Measurements from ENCODE around the gene CTTN. TPM values are rescaled to one million over a fixed set of nuclear protein-coding genes. Genes with fewer than 3 reads are reported as not detected.

Gene CTTN
- total RNA-seq, 1 donor from 2014 or later: 458 TPM

GRCh38 chr11:70458736-70459135 is 60.4 kb downstream of the CTTN start:
- H3K4me1 Mint-ChIP-seq (ENCODE audit: unreplicated experiment): peaks cover 2% of the 10 kb centered on the region
- H3K36me3 Mint-ChIP-seq (ENCODE audit: low read depth, unreplicated experiment): peaks cover 3% of the 10 kb centered on the region
- no peak overlapping the region for H3K4me3 Mint-ChIP-seq (ENCODE audit: unreplicated experiment)
- no peak for TF ChIP-seq CTCF (IDR thresholded peaks at IDR 0.05; ENCODE audit: unreplicated experiment)
- H3K9me3 Mint-ChIP-seq (ENCODE audit: unreplicated experiment): no peaks in the 10 kb centered on the region
- DNase-seq (ENCODE audit: low spot score): no peak
- no peak overlapping the region for H3K27ac Mint-ChIP-seq (ENCODE audit: unreplicated experiment)
- peaks cover 3% of the 10 kb centered on the region for H3K27me3 Mint-ChIP-seq (ENCODE audit: unreplicated experiment)

- Mint-ChIP-seq H3K27ac (ENCODE audit: unreplicated experiment) (no peak overlapping the region), H3K36me3 (ENCODE audit: low read depth, unreplicated experiment) (peaks cover 3% of the 10 kb centered on the region), H3K4me1 (ENCODE audit: unreplicated experiment) (peaks cover 1% of the 10 kb centered on the region), H3K4me3 (ENCODE audit: unreplicated experiment) (no peak overlapping the region), H3K27me3 (ENCODE audit: unreplicated experiment) (peaks cover 5% of the 10 kb centered on the region), H3K9me3 (ENCODE audit: unreplicated experiment) (no peaks in the 10 kb centered on the region)
- no peak for TF ChIP-seq CTCF (IDR thresholded peaks at IDR 0.05; ENCODE audit: unreplicated experiment)
- no peak for DNase-seq (ENCODE audit: low spot score)
Measured at GRCh38 chr11:70460111-70460510, 61.8 kb downstream of the CTTN start.

- H3K36me3 Mint-ChIP-seq (ENCODE audit: low read depth, unreplicated experiment): peaks cover 3% of the 10 kb centered on the region
- DNase-seq (ENCODE audit: low spot score): no peak
- no peak overlapping the region for H3K27ac Mint-ChIP-seq (ENCODE audit: unreplicated experiment)
- H3K27me3 Mint-ChIP-seq (ENCODE audit: unreplicated experiment): peaks cover 5% of the 10 kb centered on the region
- no peak for TF ChIP-seq CTCF (IDR thresholded peaks at IDR 0.05; ENCODE audit: unreplicated experiment)
- no peaks in the 10 kb centered on the region for H3K9me3 Mint-ChIP-seq (ENCODE audit: unreplicated experiment)
- no peaks in the 10 kb centered on the region for H3K4me1 Mint-ChIP-seq (ENCODE audit: unreplicated experiment)
- H3K4me3 Mint-ChIP-seq (ENCODE audit: unreplicated experiment): no peak overlapping the region
Measured at GRCh38 chr11:70460964-70461363, 62.6 kb downstream of the CTTN start.

- no peak overlapping the region for H3K27ac Mint-ChIP-seq (ENCODE audit: unreplicated experiment)
- H3K4me1 Mint-ChIP-seq (ENCODE audit: unreplicated experiment): no peaks in the 10 kb centered on the region
- no peak overlapping the region for H3K4me3 Mint-ChIP-seq (ENCODE audit: unreplicated experiment)
- no peaks in the 10 kb centered on the region for H3K9me3 Mint-ChIP-seq (ENCODE audit: unreplicated experiment)
- DNase-seq (ENCODE audit: low spot score): no peak
- no peak for TF ChIP-seq CTCF (IDR thresholded peaks at IDR 0.05; ENCODE audit: unreplicated experiment)
- peaks cover 5% of the 10 kb centered on the region for H3K27me3 Mint-ChIP-seq (ENCODE audit: unreplicated experiment)
- H3K36me3 Mint-ChIP-seq (ENCODE audit: low read depth, unreplicated experiment): peaks cover 3% of the 10 kb centered on the region
Measured at GRCh38 chr11:70462818-70463477, 64.6 kb downstream of the CTTN start.

- Mint-ChIP-seq H3K4me1 (ENCODE audit: unreplicated experiment) (no peaks in the 10 kb centered on the region), H3K4me3 (ENCODE audit: unreplicated experiment) (no peak overlapping the region), H3K9me3 (ENCODE audit: unreplicated experiment) (no peaks in the 10 kb centered on the region), H3K36me3 (ENCODE audit: low read depth, unreplicated experiment) (peaks cover 3% of the 10 kb centered on the region), H3K27me3 (ENCODE audit: unreplicated experiment) (peaks cover 5% of the 10 kb centered on the region), H3K27ac (ENCODE audit: unreplicated experiment) (no peak overlapping the region)
- no peak for DNase-seq (ENCODE audit: low spot score)
- no peak for TF ChIP-seq CTCF (IDR thresholded peaks at IDR 0.05; ENCODE audit: unreplicated experiment)
Measured at GRCh38 chr11:70463478-70464255, 65.3 kb downstream of the CTTN start.

Measured in endothelial cell (in vitro differentiated cells).